ENCODE results near the gene LZTFL1. TPM values are rescaled to one million over a fixed set of nuclear protein-coding genes. Genes with fewer than 3 reads are reported as not detected.

LZTFL1 gene
- total RNA-seq, 4 donors from 2014 or later, result 12.6 to 30.9 (median 23.3) TPM

GRCh38 chr3:45868213-45868612 lies 26.3 kb upstream of the LZTFL1 start:
- ATAC-seq, result no peak
- Histone ChIP-seq H3K4me1 (no peaks in the 10 kb centered on the region), H3K9me3 (peaks cover 0 to 8% (median 0%) of the 10 kb centered on the region in 3 donors), H3K36me3 (no peaks in the 10 kb centered on the region), H3K4me3 (no peak overlapping the region), H3K27me3 (no peaks in the 10 kb centered on the region), H3K27ac (no peak overlapping the region)
- WGBS, 2 donors (ENCODE audit: low coverage in 1 of 2), result 60 to 84% methylated on average over 2 of the region's 2 CpGs
- TF ChIP-seq EP300 (IDR thresholded peaks at IDR 0.05) (no peak), CTCF (IDR thresholded peaks at IDR 0.05) (no peak), POLR2A (IDR thresholded peaks at IDR 0.05) (no peak), POLR2AphosphoS5 (IDR thresholded peaks at IDR 0.05) (no peak)

- no peaks in the 10 kb centered on the region for H3K4me1 ChIP-seq
- H3K27ac ChIP-seq, result no peak overlapping the region
- ATAC-seq, result no peak
- peaks cover 0 to 9% (median 0%) of the 10 kb centered on the region in 3 donors for H3K9me3 ChIP-seq
- H3K36me3 ChIP-seq, result no peaks in the 10 kb centered on the region
- 35 to 50% methylated on average over 6 of the region's 6 CpGs for WGBS, 2 donors (ENCODE audit: low coverage in 1 of 2)
- no peak overlapping the region for H3K4me3 ChIP-seq
- no peaks in the 10 kb centered on the region for H3K27me3 ChIP-seq
- TF ChIP-seq CTCF (IDR thresholded peaks at IDR 0.05), result no peak
- TF ChIP-seq POLR2AphosphoS5 (IDR thresholded peaks at IDR 0.05), result no peak
- no peak for TF ChIP-seq EP300 (IDR thresholded peaks at IDR 0.05)
- TF ChIP-seq POLR2A (IDR thresholded peaks at IDR 0.05), result no peak
Observed at GRCh38 chr3:45865563-45865962, 23.6 kb upstream of the LZTFL1 start.

GRCh38 chr3:45864760-45865519 lies 23.0 kb upstream of the LZTFL1 start:
- ATAC-seq, result no peak
- 79 to 83% methylated on average over 1 to 6 of the region's 8 CpGs for WGBS, 2 donors (ENCODE audit: low coverage in 1 of 2)
- no peak overlapping the region for H3K27ac ChIP-seq

GRCh38 chr3:45861043-45861719 lies 19.3 kb upstream of the LZTFL1 start:
- no peaks in the 10 kb centered on the region for H3K4me1 ChIP-seq
- 54 to 65% methylated on average over 7 of the region's 7 CpGs for WGBS, 2 donors (ENCODE audit: low coverage in 1 of 2)
- H3K9me3 ChIP-seq, result peaks cover 0 to 9% (median 0%) of the 10 kb centered on the region in 3 donors
- H3K4me3 ChIP-seq, result no peak overlapping the region
- no peak overlapping the region for H3K27ac ChIP-seq
- no peaks in the 10 kb centered on the region for H3K27me3 ChIP-seq
- H3K36me3 ChIP-seq, result no peaks in the 10 kb centered on the region
- TF ChIP-seq CTCF (IDR thresholded peaks at IDR 0.05), result no peak
- TF ChIP-seq POLR2A (IDR thresholded peaks at IDR 0.05), result no peak
- no peak for TF ChIP-seq EP300 (IDR thresholded peaks at IDR 0.05)
- no peak for TF ChIP-seq POLR2AphosphoS5 (IDR thresholded peaks at IDR 0.05)
- ATAC-seq, result no peak

More at GRCh38 chr3:45864760-45865519, 23.0 kb upstream of the LZTFL1 start:
- no peak overlapping the region for H3K4me3 ChIP-seq
- no peaks in the 10 kb centered on the region for H3K27me3 ChIP-seq
- no peaks in the 10 kb centered on the region for H3K4me1 ChIP-seq
- TF ChIP-seq POLR2A (IDR thresholded peaks at IDR 0.05) (no peak), POLR2AphosphoS5 (IDR thresholded peaks at IDR 0.05) (no peak), EP300 (IDR thresholded peaks at IDR 0.05) (no peak), CTCF (IDR thresholded peaks at IDR 0.05) (no peak)
- no peaks in the 10 kb centered on the region for H3K36me3 ChIP-seq
- peaks cover 0 to 9% (median 0%) of the 10 kb centered on the region in 3 donors for H3K9me3 ChIP-seq

Measured in gastroesophageal sphincter (tissue), 4 donors.